CD4-positive, alpha-beta memory T cell (primary cell): ENCODE data around the gene ILK. TPM values are rescaled to one million over a fixed set of nuclear protein-coding genes. Genes with fewer than 3 reads are reported as not detected.

ENCODE experiments used
- CTCF ChIA-PET: fragments of 350-600 bp; sonication (Branson Sonifier 250); formaldehyde crosslinking; loops from one replicate; lab custom pipeline; 2021; ENCODE audit warnings: inconsistent platforms; ENCODE audit not compliant: partially characterized antibody; lab: Charles Lee
- POLR2A ChIA-PET: fragments of 350-600 bp; sonication (Branson Sonifier 250); formaldehyde crosslinking; loops from one replicate; lab custom pipeline; 2021; ENCODE audit not compliant: partially characterized antibody; lab: Charles Lee
- DNase-seq, 5 donors: peaks; one replicate each; pipeline versions ENCODE4 v3.0.0 to v3.0.0-alpha.2; 2020 to 2022; ENCODE audit warnings: mixed read lengths in 1 of 5
- H3K27ac ChIP-seq: one replicate; pipeline ENCODE4 v1.7.0; 2013; ENCODE audit warnings: low read depth, low read length
- H3K27me3 ChIP-seq: 2 replicates; pipeline ENCODE4 v1.7.0; 2013; ENCODE audit warnings: mild to moderate bottlenecking, low read length, moderate library complexity; ENCODE audit not compliant: insufficient read depth
- H3K36me3 ChIP-seq: 2 replicates; pipeline ENCODE4 v1.7.0; 2013; ENCODE audit warnings: mild to moderate bottlenecking, low read length, moderate library complexity; ENCODE audit not compliant: insufficient read depth
- H3K4me1 ChIP-seq: 2 replicates; pipeline ENCODE4 v1.7.0; 2013; ENCODE audit warnings: mild to moderate bottlenecking, low read length, moderate library complexity; ENCODE audit not compliant: insufficient read depth
- H3K4me3 ChIP-seq, 2 donors: one replicate each; pipeline ENCODE4 v1.7.0; 2013; ENCODE audit warnings: low read length in 2 of 2, mild to moderate bottlenecking in 1 of 2
- H3K9me3 ChIP-seq, 2 donors: one replicate each; pipeline ENCODE4 v1.7.0; 2013; ENCODE audit warnings: low read length in 2 of 2, control low read depth in 1 of 2; ENCODE audit not compliant: control insufficient read depth in 1 of 2
- H3K27ac Mint-ChIP-seq, 7 donors: one replicate each; pipeline ENCODE4 v1.8.0; 2020 to 2021; ENCODE audit warnings: mixed read lengths in 7 of 7, mild to moderate bottlenecking in 6 of 7, inconsistent platforms in 3 of 7, moderate library complexity in 3 of 7
- H3K27me3 Mint-ChIP-seq, 2 donors: one replicate each; pipeline ENCODE4 v1.8.0; 2020 to 2021; ENCODE audit warnings: mixed read lengths in 2 of 2
- H3K36me3 Mint-ChIP-seq, 2 donors: one replicate each; pipeline ENCODE4 v1.8.0; 2020 to 2021; ENCODE audit warnings: mixed read lengths in 2 of 2, inconsistent platforms in 1 of 2, mild to moderate bottlenecking in 1 of 2
- H3K4me1 Mint-ChIP-seq, 4 donors: one replicate each; pipeline ENCODE4 v1.8.0; 2020 to 2021; ENCODE audit warnings: mixed read lengths in 4 of 4, mild to moderate bottlenecking in 1 of 4
- H3K4me3 Mint-ChIP-seq, 8 donors: one replicate each; pipeline ENCODE4 v1.8.0; 2020 to 2021; ENCODE audit warnings: mixed read lengths in 8 of 8, mild to moderate bottlenecking in 7 of 8, moderate library complexity in 6 of 8, inconsistent platforms in 3 of 8
- H3K9me3 Mint-ChIP-seq, 8 donors: one replicate each; pipeline ENCODE4 v1.8.0; 2020 to 2021; ENCODE audit warnings: mixed read lengths in 8 of 8, mild to moderate bottlenecking in 5 of 8, inconsistent platforms in 3 of 8, moderate library complexity in 1 of 8
- intact Hi-C: fragments of 100-400 bp; cut with micrococcal nuclease; formaldehyde crosslinking; loops from one replicate; pipeline ENCODE4 v1.15.1; 2023
- polyA plus RNA-seq, 2 donors: library from polyadenylated mRNA; unstranded; fragments of 300-500 nt; fragmentation: Illumina TruSeq; gene quantifications; one replicate each; pipeline ENCODE4 v1.2.3, GENCODE V29; 2021
- total RNA-seq, 2 experiments: library from RNA; stranded (reverse); gene quantifications; one replicate each; pipeline ENCODE4 v1.2.3, GENCODE V29; 2021

ILK gene
- total and polyA plus RNA-seq, 4 experiments from 2014 or later = 121 to 132 (median 130) TPM

GRCh38 chr11:6561288-6561687 lies 42.3 kb upstream of the ILK start:
- H3K27ac Mint-ChIP-seq = peak overlapping the region in 1 of 7 donors; percentile 67
- intact Hi-C loops = no loop called here
- peaks cover 22 to 25% of the 10 kb centered on the region in 2 donors for H3K36me3 Mint-ChIP-seq
- Histone ChIP-seq H3K4me3 (no peak overlapping the region), H3K27ac (no peak overlapping the region), H3K36me3 (no peaks in the 10 kb centered on the region), H3K4me1 (no peaks in the 10 kb centered on the region), H3K27me3 (no peaks in the 10 kb centered on the region), H3K9me3 (no peaks in the 10 kb centered on the region)
- no peaks in the 10 kb centered on the region for H3K9me3 Mint-ChIP-seq
- no peaks in the 10 kb centered on the region for H3K4me1 Mint-ChIP-seq
- ChIA-PET CTCF (no interaction called here), POLR2A (no interaction called here)
- no peaks in the 10 kb centered on the region for H3K27me3 Mint-ChIP-seq
- H3K4me3 Mint-ChIP-seq = no peak overlapping the region
- DNase-seq = no peak

DNA sequence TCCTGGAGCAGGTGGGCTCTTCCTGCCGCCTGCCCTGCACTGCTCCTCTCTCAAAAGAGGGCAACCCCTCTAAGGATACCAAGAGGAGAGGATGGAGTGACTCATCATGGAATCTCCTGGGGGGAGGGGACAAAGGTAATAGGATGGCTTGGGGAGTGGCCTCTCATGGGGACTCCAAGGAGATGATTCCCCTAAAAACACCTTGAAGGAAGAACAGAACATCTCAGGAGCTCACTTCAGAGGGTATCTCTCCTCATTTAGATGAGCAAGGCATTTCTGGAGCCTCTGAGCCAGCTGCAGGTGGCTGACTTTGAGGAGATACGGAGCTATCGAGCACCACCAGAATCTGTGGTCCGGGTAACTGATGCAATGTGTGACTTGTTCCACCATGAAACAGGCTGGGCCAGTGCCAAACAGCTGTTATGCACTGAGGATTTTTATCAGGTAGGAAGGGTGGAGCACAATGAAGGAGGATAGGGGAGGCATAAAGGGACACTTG lies 40.4 kb upstream of the ILK start:
- intact Hi-C loops = no loop called here
- no peak for DNase-seq
- Histone ChIP-seq H3K27ac (no peak overlapping the region), H3K36me3 (peaks cover 3% of the 10 kb centered on the region), H3K4me1 (no peaks in the 10 kb centered on the region), H3K9me3 (no peaks in the 10 kb centered on the region), H3K27me3 (no peaks in the 10 kb centered on the region), H3K4me3 (no peak overlapping the region)
- Mint-ChIP-seq H3K27me3 (no peaks in the 10 kb centered on the region), H3K27ac (no peak overlapping the region), H3K4me1 (peaks cover 0 to 4% (median 0%) of the 10 kb centered on the region in 4 donors), H3K4me3 (no peak overlapping the region), H3K9me3 (no peaks in the 10 kb centered on the region), H3K36me3 (peaks cover 22 to 24% of the 10 kb centered on the region in 2 donors)
- ChIA-PET POLR2A (no interaction called here), CTCF (interaction anchor here (0.8 to 1.5 kb wide), 3 partner anchors 9 to 185 kb away, joined by 3 to 4 read pairs (median 3); partner anchors contain the start of gene MRPL17)

DNA sequence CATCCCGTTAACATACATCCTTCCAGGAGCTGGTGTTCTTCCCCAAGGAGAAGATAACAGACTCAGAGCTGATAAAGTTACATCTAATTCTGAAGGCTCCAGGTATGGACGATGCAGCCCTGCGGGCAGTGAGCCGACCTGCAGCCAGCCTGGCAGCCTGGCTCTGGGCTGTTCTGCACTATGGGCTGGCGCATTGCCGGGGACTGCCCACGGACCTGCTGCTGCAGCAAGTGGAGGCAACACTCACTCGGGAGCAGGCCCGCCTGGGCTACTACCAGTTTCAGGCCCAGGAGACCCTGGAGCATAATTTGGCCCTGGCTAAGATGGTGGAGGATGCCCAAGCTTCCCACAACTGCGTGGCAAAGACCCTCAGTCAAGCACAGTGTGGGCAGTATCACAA lies 39.9 kb upstream of the ILK start:
- DNase-seq = no peak
- no peaks in the 10 kb centered on the region for H3K9me3 ChIP-seq
- no peaks in the 10 kb centered on the region for H3K27me3 Mint-ChIP-seq
- no peaks in the 10 kb centered on the region for H3K9me3 Mint-ChIP-seq
- H3K27ac ChIP-seq = no peak overlapping the region
- POLR2A ChIA-PET = no interaction called here
- H3K4me1 ChIP-seq = no peaks in the 10 kb centered on the region
- peaks cover 3% of the 10 kb centered on the region for H3K36me3 ChIP-seq
- no peak overlapping the region for H3K4me3 ChIP-seq
- peaks cover 22 to 23% of the 10 kb centered on the region in 2 donors for H3K36me3 Mint-ChIP-seq
- intact Hi-C loops = no loop called here
- H3K4me3 Mint-ChIP-seq = no peak overlapping the region
- H3K27ac Mint-ChIP-seq = no peak overlapping the region
- CTCF ChIA-PET = interaction anchor here (1.0 to 1.5 kb wide), 2 partner anchors 10 to 185 kb away, joined by 3 read pairs; no protein-coding TSS in a partner anchor
- no peaks in the 10 kb centered on the region for H3K27me3 ChIP-seq
- peaks cover 0 to 4% (median 0%) of the 10 kb centered on the region in 4 donors for H3K4me1 Mint-ChIP-seq

DNA sequence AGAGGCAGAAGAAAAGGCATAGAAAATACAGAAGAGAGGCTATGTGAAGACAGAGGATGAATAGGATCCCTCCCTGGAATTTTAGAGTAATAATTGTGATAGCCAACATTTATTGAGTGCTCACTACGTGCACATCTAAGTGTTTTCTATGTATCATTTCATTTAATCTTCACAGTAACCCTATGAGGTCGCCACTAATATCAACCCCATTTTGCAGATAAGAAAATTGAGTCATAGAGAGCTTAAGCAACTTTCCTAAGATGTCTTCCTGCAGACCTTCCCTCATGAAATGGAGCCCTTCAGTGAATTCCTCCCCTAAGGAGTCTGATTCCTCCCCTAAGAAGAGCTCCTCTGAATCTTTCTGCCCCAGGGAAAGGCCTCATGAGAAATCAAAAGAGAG lies 38.2 kb upstream of the ILK start:
- no peaks in the 10 kb centered on the region for H3K27me3 ChIP-seq
- no peaks in the 10 kb centered on the region for H3K9me3 Mint-ChIP-seq
- H3K9me3 ChIP-seq = no peaks in the 10 kb centered on the region
- H3K36me3 ChIP-seq = peaks cover 3% of the 10 kb centered on the region
- POLR2A ChIA-PET = interaction anchor here (0.9 kb wide), 1 partner anchor 148 kb away, joined by 3 read pairs; no protein-coding TSS in a partner anchor
- intact Hi-C loops = no loop called here
- CTCF ChIA-PET = interaction anchor here (1.3 kb wide), 1 partner anchor 34 kb away, joined by 3 read pairs; no protein-coding TSS in a partner anchor
- peaks cover 0 to 4% (median 0%) of the 10 kb centered on the region in 4 donors for H3K4me1 Mint-ChIP-seq
- peaks cover 14 to 19% of the 10 kb centered on the region in 2 donors for H3K36me3 Mint-ChIP-seq
- H3K4me3 Mint-ChIP-seq = no peak overlapping the region
- no peak overlapping the region for H3K4me3 ChIP-seq
- H3K27ac ChIP-seq = no peak overlapping the region
- DNase-seq = no peak
- peak overlapping the region in 2 of 7 donors; percentile 16 to 49 for H3K27ac Mint-ChIP-seq
- no peaks in the 10 kb centered on the region for H3K4me1 ChIP-seq
- no peaks in the 10 kb centered on the region for H3K27me3 Mint-ChIP-seq

DNA sequence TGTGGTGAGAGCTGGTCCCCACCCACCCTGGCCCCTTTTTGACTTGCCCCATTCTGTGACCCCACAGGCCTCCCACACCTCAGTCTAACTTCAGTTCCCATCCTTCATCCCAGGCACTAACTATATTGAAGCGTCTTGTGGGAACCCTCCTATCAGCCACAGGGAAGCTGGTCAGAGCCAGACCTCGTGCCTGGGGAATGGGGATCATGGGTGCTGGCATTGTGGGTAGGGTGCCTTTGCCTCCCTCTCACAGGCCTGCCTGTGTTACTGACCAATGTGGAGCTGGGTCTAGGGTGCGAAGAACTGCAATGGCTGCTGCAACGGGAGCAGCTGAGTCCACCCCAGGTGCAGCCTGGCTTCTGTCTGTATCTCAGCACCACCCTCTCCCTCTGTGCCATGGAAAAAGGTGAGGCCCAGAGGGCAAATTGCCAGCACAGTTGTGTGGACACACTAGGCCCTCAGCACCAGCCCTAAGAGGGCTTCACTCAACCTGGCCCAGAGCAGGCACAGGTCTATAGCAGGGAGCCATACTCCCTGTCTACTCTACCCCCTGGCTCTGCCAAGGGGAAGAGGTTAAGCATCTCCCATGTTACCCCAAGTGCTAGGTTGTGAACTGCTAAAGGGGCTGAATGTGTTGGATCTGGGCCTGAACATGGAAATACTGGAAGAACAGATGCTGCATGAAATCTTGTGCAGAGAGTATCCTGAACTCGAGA lies 37.4 kb upstream of the ILK start:
- H3K27ac Mint-ChIP-seq = peak overlapping the region in 2 of 7 donors; percentile 22 to 32
- CTCF ChIA-PET = interaction anchor here (1.3 kb wide), 1 partner anchor 35 kb away, joined by 3 read pairs; no protein-coding TSS in a partner anchor

GRCh38 chr11:6566704-6567370 lies 36.7 kb upstream of the ILK start:
- Mint-ChIP-seq H3K27ac (peak overlapping the region in 2 of 7 donors; percentile 22 to 32), H3K9me3 (no peaks in the 10 kb centered on the region), H3K4me1 (peaks cover 0 to 4% (median 0%) of the 10 kb centered on the region in 4 donors), H3K4me3 (no peak overlapping the region), H3K27me3 (no peaks in the 10 kb centered on the region), H3K36me3 (peaks cover 10 to 19% of the 10 kb centered on the region in 2 donors)
- no peaks in the 10 kb centered on the region for H3K27me3 ChIP-seq
- H3K27ac ChIP-seq = no peak overlapping the region
- H3K36me3 ChIP-seq = peaks cover 3% of the 10 kb centered on the region
- H3K4me1 ChIP-seq = no peaks in the 10 kb centered on the region
- DNase-seq = no peak
- H3K4me3 ChIP-seq = no peak overlapping the region
- CTCF ChIA-PET = interaction anchor here (1.3 kb wide), 1 partner anchor 36 kb away, joined by 3 read pairs; no protein-coding TSS in a partner anchor
- H3K9me3 ChIP-seq = no peaks in the 10 kb centered on the region
- intact Hi-C loops = no loop called here
- POLR2A ChIA-PET = no interaction called here

More for the DNA sequence above, 37.4 kb upstream of the ILK start:
- H3K27me3 ChIP-seq = no peaks in the 10 kb centered on the region
- no peaks in the 10 kb centered on the region for H3K27me3 Mint-ChIP-seq
- no peaks in the 10 kb centered on the region for H3K9me3 Mint-ChIP-seq
- no peak overlapping the region for H3K4me3 Mint-ChIP-seq
- no peaks in the 10 kb centered on the region for H3K4me1 ChIP-seq
- peaks cover 11 to 19% of the 10 kb centered on the region in 2 donors for H3K36me3 Mint-ChIP-seq
- H3K4me3 ChIP-seq = no peak overlapping the region
- POLR2A ChIA-PET = interaction anchor here (0.9 kb wide), 1 partner anchor 148 kb away, joined by 3 read pairs; no protein-coding TSS in a partner anchor
- no peaks in the 10 kb centered on the region for H3K9me3 ChIP-seq
- H3K27ac ChIP-seq = no peak overlapping the region
- H3K36me3 ChIP-seq = peaks cover 3% of the 10 kb centered on the region
- intact Hi-C loops = no loop called here
- H3K4me1 Mint-ChIP-seq = peaks cover 0 to 4% (median 0%) of the 10 kb centered on the region in 4 donors
- DNase-seq = no peak

DNA sequence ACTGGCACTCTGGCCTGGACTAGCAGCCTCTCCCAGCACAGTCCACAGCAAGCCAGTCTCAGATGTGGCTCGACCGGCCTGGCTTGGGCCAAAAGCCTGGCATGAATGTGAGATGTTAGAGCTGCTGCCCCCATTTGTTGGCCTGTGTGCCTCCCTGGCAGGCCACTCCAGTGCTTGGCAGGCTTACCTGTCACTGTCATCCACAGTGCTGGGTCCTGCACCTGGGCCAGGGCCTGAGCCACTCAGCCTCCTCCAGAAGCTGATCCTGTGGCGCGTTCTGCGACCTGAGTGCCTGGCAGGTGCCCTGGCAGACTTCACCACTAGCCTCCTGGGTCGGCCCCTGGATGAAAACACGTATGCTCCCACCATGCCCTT lies 36.2 kb upstream of the ILK start:
- Mint-ChIP-seq H3K4me3 (no peak overlapping the region), H3K4me1 (peaks cover 0 to 4% (median 0%) of the 10 kb centered on the region in 4 donors), H3K36me3 (peaks cover 13 to 20% of the 10 kb centered on the region in 2 donors), H3K27me3 (no peaks in the 10 kb centered on the region), H3K27ac (no peak overlapping the region), H3K9me3 (no peaks in the 10 kb centered on the region)
- no peak overlapping the region for H3K27ac ChIP-seq
- no peaks in the 10 kb centered on the region for H3K4me1 ChIP-seq
- H3K9me3 ChIP-seq = no peaks in the 10 kb centered on the region
- H3K36me3 ChIP-seq = peaks cover 3% of the 10 kb centered on the region
- ChIA-PET POLR2A (no interaction called here), CTCF (no interaction called here)
- no peak overlapping the region for H3K4me3 ChIP-seq
- intact Hi-C loops = no loop called here
- DNase-seq = no peak
- H3K27me3 ChIP-seq = no peaks in the 10 kb centered on the region
